Uterus (tissue), 4 donors: ENCODE measurements around the gene CNTD1. TPM values are rescaled to one million over a fixed set of nuclear protein-coding genes. Genes with fewer than 3 reads are reported as not detected.

ENCODE experiments used
- DNase-seq, 2 donors: peaks; one replicate each; pipeline ENCODE4 v3.0.0-alpha.2; 2019 to 2020
- H3K27ac ChIP-seq, 2 donors: fragments of 200-600 bp; sonication (generic); 1 replicate in 1 of 2; 2 replicates in 1 of 2; pipeline ENCODE4 v1.5.1; 2016 to 2018
- H3K27me3 ChIP-seq, 2 donors: fragments of 200-600 bp; sonication (generic); one replicate each; pipeline ENCODE4 v1.5.1; 2018 to 2019; ENCODE audit warnings: control low read depth in 1 of 2
- H3K36me3 ChIP-seq, 2 donors: fragments of 200-600 bp; sonication (generic); one replicate each; pipeline ENCODE4 v1.5.1; 2019; ENCODE audit warnings: control low read depth in 1 of 2
- H3K4me1 ChIP-seq, 2 donors: fragments of 200-600 bp; sonication (generic); one replicate each; pipeline ENCODE4 v1.5.1; 2018 to 2019; ENCODE audit warnings: control low read depth in 1 of 2
- H3K4me3 ChIP-seq, 2 donors: fragments of 200-600 bp; sonication (generic); 1 replicate in 1 of 2; 2 replicates in 1 of 2; pipeline ENCODE4 v1.5.1; 2018 to 2019; ENCODE audit warnings: mild to moderate bottlenecking in 1 of 2
- H3K9me3 ChIP-seq, 2 donors: fragments of 200-600 bp; sonication (generic); one replicate each; pipeline ENCODE4 v1.5.1; 2019; ENCODE audit warnings: control low read depth in 1 of 2
- CTCF ChIP-seq, 4 experiments: fragments of 200-600 bp in 2 of 4; fragments of 450-650 bp in 2 of 4; sonication (generic) in 2 of 4; IDR thresholded peaks; one replicate each; pipeline ENCODE4 v1.5.1; 2016 to 2019; ENCODE audit warnings: antibody characterized with exemption in 4 of 4, mild to moderate bottlenecking in 2 of 4, moderate library complexity in 1 of 4
- POLR2A ChIP-seq, 2 donors: fragments of 450-650 bp; IDR thresholded peaks; one replicate each; pipeline ENCODE4 v1.6.1; 2016; ENCODE audit warnings: antibody characterized with exemption in 2 of 2, mild to moderate bottlenecking in 1 of 2, moderate library complexity in 1 of 2
- intact Hi-C: fragments of 100-400 bp; cut with DNase I; formaldehyde crosslinking; loops from one replicate; pipeline ENCODE4 v1.15.1; 2023; ENCODE audit warnings: low total_unique reads
- total RNA-seq, 4 donors: library from RNA; depleted of rRNA in 3 of 4; stranded (reverse); fragments of >200 nt in 3 of 4; gene quantifications; one replicate each; pipeline versions ENCODE4 v1.1.0 to v1.2.4, GENCODE V29; 2014 to 2023
- donor health status: DM: yes; HTN: yes; CAD: no.

Gene CNTD1
- total RNA-seq, 4 donors from 2014 or later = 0.69 to 1.2 TPM; not detected in 2

- intact Hi-C loops = no loop called here
- Histone ChIP-seq H3K27me3 (no peaks in the 10 kb centered on the region), H3K4me3 (peak overlapping the region; percentile 74 to 78), H3K27ac (peak overlapping the region; percentile 77 to 83), H3K9me3 (no peaks in the 10 kb centered on the region), H3K36me3 (no peaks in the 10 kb centered on the region), H3K4me1 (peaks cover 0 to 7% of the 10 kb centered on the region in 2 donors)
- TF ChIP-seq CTCF (IDR thresholded peaks at IDR 0.05) (no peak), POLR2A (IDR thresholded peaks at IDR 0.05) (no peak)
- DNase-seq = no peak
Measured at GRCh38 chr17:42774066-42774745, 24.5 kb upstream of the CNTD1 start.

GRCh38 chr17:42775534-42776098 lies 23.0 kb upstream of the CNTD1 start:
- intact Hi-C loops = no loop called here

GRCh38 chr17:42778570-42778969 lies 20.1 kb upstream of the CNTD1 start:
- Histone ChIP-seq H3K27me3 (peaks cover 13 to 17% of the 10 kb centered on the region in 2 donors), H3K27ac (no peak overlapping the region), H3K36me3 (no peaks in the 10 kb centered on the region), H3K9me3 (no peaks in the 10 kb centered on the region), H3K4me1 (peaks cover 0 to 16% of the 10 kb centered on the region in 2 donors), H3K4me3 (no peak overlapping the region)
- DNase-seq = no peak
- intact Hi-C loops = no loop called here
- no peak for TF ChIP-seq POLR2A (IDR thresholded peaks at IDR 0.05)
- no peak for TF ChIP-seq CTCF (IDR thresholded peaks at IDR 0.05)

More at GRCh38 chr17:42775534-42776098, 23.0 kb upstream of the CNTD1 start:
- Histone ChIP-seq H3K27ac (no peak overlapping the region), H3K36me3 (no peaks in the 10 kb centered on the region), H3K4me1 (peaks cover 0 to 11% of the 10 kb centered on the region in 2 donors), H3K4me3 (no peak overlapping the region), H3K9me3 (no peaks in the 10 kb centered on the region), H3K27me3 (no peaks in the 10 kb centered on the region)
- no peak for DNase-seq
- TF ChIP-seq POLR2A (IDR thresholded peaks at IDR 0.05) (no peak), CTCF (IDR thresholded peaks at IDR 0.05) (no peak)

GRCh38 chr17:42779304-42779935 lies 19.2 kb upstream of the CNTD1 start:
- peaks cover 0 to 9% of the 10 kb centered on the region in 2 donors for H3K4me1 ChIP-seq
- H3K27me3 ChIP-seq = peaks cover 13 to 24% of the 10 kb centered on the region in 2 donors
- no peak for TF ChIP-seq CTCF (IDR thresholded peaks at IDR 0.05)
- TF ChIP-seq POLR2A (IDR thresholded peaks at IDR 0.05) = no peak
- DNase-seq = no peak
- H3K9me3 ChIP-seq = no peaks in the 10 kb centered on the region
- intact Hi-C loops = no loop called here
- no peak overlapping the region for H3K4me3 ChIP-seq
- no peaks in the 10 kb centered on the region for H3K36me3 ChIP-seq
- H3K27ac ChIP-seq = no peak overlapping the region
